Gastrocnemius medialis (tissue), 4 donors: ENCODE measurements around the gene CANX. TPM values are rescaled to one million over a fixed set of nuclear protein-coding genes. Genes with fewer than 3 reads are reported as not detected.

Source experiments
- ATAC-seq, 2 donors: fragments of 150-250 bp; one replicate each; pipeline ENCODE4 v1.9.1; 2016
- DNase-seq, 2 donors: peaks; one replicate each; pipeline ENCODE4 v3.0.0-alpha.2; 2019
- H3K27ac ChIP-seq, 4 donors: fragments of 200-600 bp; sonication (generic); 1 replicate in 1 of 4; 2 replicates in 3 of 4; pipeline ENCODE4 v1.5.1; 2016 to 2018; ENCODE audit warnings: mild to moderate bottlenecking in 2 of 4, moderate library complexity in 1 of 4
- H3K27me3 ChIP-seq, 3 donors: fragments of 200-600 bp; sonication (generic) in 2 of 3; 1 replicate in 1 of 3; 2 replicates in 2 of 3; pipeline versions ENCODE4 v1.5.1 to v1.6.0; 2016 to 2019; ENCODE audit warnings: mild to moderate bottlenecking in 1 of 3, moderate library complexity in 1 of 3
- H3K36me3 ChIP-seq, 2 donors: fragments of 200-600 bp; sonication (generic) in 1 of 2; one replicate each; pipeline ENCODE4 v1.5.1; 2017 to 2018
- H3K4me1 ChIP-seq, 2 donors: fragments of 200-600 bp; sonication (generic) in 1 of 2; one replicate each; pipeline ENCODE4 v1.5.1; 2016 to 2017; ENCODE audit warnings: mild to moderate bottlenecking in 2 of 2
- H3K4me3 ChIP-seq, 4 donors: fragments of 200-600 bp; sonication (generic) in 3 of 4; 1 replicate in 1 of 4; 2 replicates in 3 of 4; pipeline ENCODE4 v1.5.1; 2016 to 2019; ENCODE audit warnings: mild to moderate bottlenecking in 2 of 4
- H3K9me3 ChIP-seq, 3 donors: fragments of 200-600 bp; sonication (generic) in 2 of 3; 1 replicate in 1 of 3; 2 replicates in 2 of 3; pipeline ENCODE4 v1.5.1; 2016 to 2019
- CTCF ChIP-seq, 5 experiments: fragments of 450-650 bp in 3 of 5; fragments of 200-600 bp in 2 of 5; sonication (generic) in 2 of 5; IDR thresholded peaks in 4 of 5; conservative IDR thresholded peaks in 1 of 5; 1 replicate in 4 of 5; 2 replicates in 1 of 5; pipeline ENCODE4 v1.5.1; 2016 to 2019; ENCODE audit warnings: antibody characterized with exemption in 5 of 5, mild to moderate bottlenecking in 3 of 5, moderate library complexity in 3 of 5
- POLR2A ChIP-seq, 2 donors: fragments of 450-650 bp; IDR thresholded peaks; one replicate each; pipeline ENCODE4 v1.6.1; 2017; ENCODE audit warnings: antibody characterized with exemption in 2 of 2, mild to moderate bottlenecking in 2 of 2, moderate library complexity in 2 of 2
- in situ Hi-C, 4 donors: fragments of 200-750 bp; cut with MboI; loops; one replicate each; pipeline versions ENCODE4 v1.15.0 to v1.8.0; 2017; ENCODE audit warnings: low sequenced_read_pairs in 4 of 4
- intact Hi-C: fragments of 100-400 bp; cut with DNase I; formaldehyde crosslinking; loops from one replicate; pipeline ENCODE4 v1.15.1; 2023; ENCODE audit warnings: low total_unique reads
- total RNA-seq, 4 donors: library from RNA; depleted of rRNA; stranded (reverse); fragments of >200 nt; gene quantifications; one replicate each; pipeline versions ENCODE4 v1.1.0 to v1.2.3, GENCODE V29; 2016

CANX gene
- total RNA-seq, 4 donors from 2014 or later = 141 to 306 (median 275) TPM

- in situ Hi-C loops (loop anchor here in 2 of 4 donors (25.0 kb wide), 2 partner anchors 93 to 318 kb away; partner anchors contain the start of gene MRNIP (in 1 of the 2)), intact Hi-C loops (no loop called here)
- peaks cover 0 to 80% of the 10 kb centered on the region in 2 donors for H3K36me3 ChIP-seq
- no peak for DNase-seq
- TF ChIP-seq POLR2A (IDR thresholded peaks at IDR 0.05) (no peak), CTCF (IDR thresholded peaks at IDR 0.05 in 4 of 5, conservative IDR thresholded peaks at IDR 0.05 in 1 of 5) (no peak)
- H3K4me3 ChIP-seq = no peak overlapping the region
- peaks cover 11 to 12% of the 10 kb centered on the region in 2 donors for H3K4me1 ChIP-seq
- no peaks in the 10 kb centered on the region for H3K27me3 ChIP-seq
- ATAC-seq = no peak
- H3K9me3 ChIP-seq = no peaks in the 10 kb centered on the region
- H3K27ac ChIP-seq = no peak overlapping the region
These were observed 71.0 kb downstream of the CANX start for GRCh38 chr5:179769796-179770195.

GRCh38 chr5:179771311-179771895 lies 72.6 kb downstream of the CANX start:
- no peak overlapping the region for H3K4me3 ChIP-seq
- TF ChIP-seq POLR2A (IDR thresholded peaks at IDR 0.05) (no peak), CTCF (IDR thresholded peaks at IDR 0.05 in 4 of 5, conservative IDR thresholded peaks at IDR 0.05 in 1 of 5) (no peak)
- intact Hi-C loops = no loop called here
- H3K27ac ChIP-seq = no peak overlapping the region
- DNase-seq (no peak), ATAC-seq (no peak)
- H3K27me3 ChIP-seq = no peaks in the 10 kb centered on the region
- in situ Hi-C loops = loop anchor here in 2 of 4 donors (25.0 kb wide), 2 partner anchors 91 to 316 kb away; partner anchors contain the start of gene MRNIP (in 1 of the 2)
- H3K4me1 ChIP-seq = peaks cover 5 to 6% of the 10 kb centered on the region in 2 donors
- peaks cover 0 to 86% of the 10 kb centered on the region in 2 donors for H3K36me3 ChIP-seq
- no peaks in the 10 kb centered on the region for H3K9me3 ChIP-seq

- TF ChIP-seq POLR2A (IDR thresholded peaks at IDR 0.05) = no peak
- TF ChIP-seq CTCF (IDR thresholded peaks at IDR 0.05 in 4 of 5, conservative IDR thresholded peaks at IDR 0.05 in 1 of 5) = no peak
- H3K9me3 ChIP-seq = no peaks in the 10 kb centered on the region
- in situ Hi-C loops (loop anchor here in 2 of 4 donors (25.0 kb wide), 2 partner anchors 90 to 315 kb away; partner anchors contain the start of gene MRNIP (in 1 of the 2)), intact Hi-C loops (no loop called here)
- no peak overlapping the region for H3K4me3 ChIP-seq
- no peak for ATAC-seq
- no peak for DNase-seq
- H3K27me3 ChIP-seq = no peaks in the 10 kb centered on the region
- H3K36me3 ChIP-seq = peaks cover 0 to 80% of the 10 kb centered on the region in 2 donors
- H3K4me1 ChIP-seq = peaks cover 0 to 3% of the 10 kb centered on the region in 2 donors
- no peak overlapping the region for H3K27ac ChIP-seq
These were observed 73.6 kb downstream of the CANX start for GRCh38 chr5:179772351-179772750.

GRCh38 chr5:179773686-179774040 lies 74.9 kb downstream of the CANX start:
- Histone ChIP-seq H3K36me3 (peaks cover 0 to 80% of the 10 kb centered on the region in 2 donors), H3K4me3 (no peak overlapping the region), H3K9me3 (no peaks in the 10 kb centered on the region), H3K27me3 (no peaks in the 10 kb centered on the region), H3K4me1 (no peaks in the 10 kb centered on the region), H3K27ac (no peak overlapping the region)
- in situ Hi-C loops (loop anchor here in 2 of 4 donors (25.0 kb wide), 2 partner anchors 89 to 314 kb away; partner anchors contain the start of gene MRNIP (in 1 of the 2)), intact Hi-C loops (no loop called here)
- DNase-seq = no peak
- ATAC-seq = no peak
- TF ChIP-seq CTCF (IDR thresholded peaks at IDR 0.05 in 4 of 5, conservative IDR thresholded peaks at IDR 0.05 in 1 of 5) (no peak), POLR2A (IDR thresholded peaks at IDR 0.05) (no peak)
